Central memory CD4-positive, alpha-beta T cell (primary cell): Measurements from ENCODE around the gene GPR141.

Experiments
- DNase-seq: peaks from one replicate; pipeline ENCODE4 v3.0.0; 2022

GPR141 gene

DNA sequence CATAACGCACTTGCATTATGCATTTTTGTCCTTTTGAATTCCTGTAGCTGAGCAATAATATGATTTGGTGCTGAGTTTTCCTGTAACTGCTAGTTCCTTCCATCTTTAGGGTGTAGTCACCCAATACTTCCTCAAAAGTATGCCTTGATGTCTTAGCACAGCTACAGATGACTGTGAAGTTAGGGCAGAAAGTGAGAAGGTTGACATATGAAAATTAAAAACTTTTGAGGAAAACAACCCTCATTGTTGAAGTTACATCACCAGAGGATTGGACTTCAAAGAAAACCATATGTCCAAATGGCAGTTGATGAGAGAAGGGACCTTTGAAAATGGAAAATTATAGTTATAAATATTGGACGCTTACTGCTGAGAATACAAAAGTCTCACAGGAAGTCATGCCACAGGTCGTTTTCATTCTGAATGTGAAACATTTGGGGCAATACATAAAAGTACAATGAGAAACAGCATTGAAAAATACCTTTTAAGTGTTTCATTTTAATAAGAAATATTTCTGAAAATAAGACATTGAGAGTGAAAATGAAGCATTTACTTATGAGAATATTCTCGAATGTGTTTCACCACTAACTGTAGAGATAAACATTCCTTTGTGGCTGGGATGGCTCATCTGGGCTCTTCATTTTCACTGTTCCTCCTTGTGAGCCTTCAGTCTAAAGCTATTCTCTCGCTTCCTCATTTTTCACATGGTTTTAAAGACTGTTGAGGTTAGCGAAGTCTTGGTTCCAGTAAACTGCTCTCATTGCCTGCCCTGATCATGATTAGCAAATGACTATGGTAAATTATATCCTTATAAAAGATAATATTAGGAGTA, 103.4 kb downstream of the GPR141 start:
- no peak for DNase-seq
